Body of pancreas (tissue), 4 donors: ENCODE results near the gene DLGAP1. TPM values are rescaled to one million over a fixed set of nuclear protein-coding genes. Genes with fewer than 3 reads are reported as not detected.

ENCODE experiments used
- ATAC-seq: fragments of 150-250 bp; one replicate; pipeline ENCODE4 v1.9.1; 2016
- DNase-seq, 4 donors: peaks; one replicate each; pipeline ENCODE4 v3.0.0-alpha.2; 2019
- H3K27ac ChIP-seq, 4 donors: fragments of 200-600 bp; sonication (generic); 1 replicate in 3 of 4; 2 replicates in 1 of 4; pipeline versions ENCODE4 v1.5.1 to v1.6.1; 2016 to 2019; ENCODE audit warnings: mild to moderate bottlenecking in 1 of 4, mixed read lengths in 1 of 4, moderate library complexity in 1 of 4
- H3K27me3 ChIP-seq, 2 donors: fragments of 200-600 bp; sonication (generic); one replicate each; pipeline ENCODE4 v1.6.0; 2016; ENCODE audit warnings: mild to moderate bottlenecking in 1 of 2
- H3K36me3 ChIP-seq, 2 donors: fragments of 200-600 bp; sonication (generic); replicated peaks in 1 of 2; 2 replicates each; pipeline ENCODE4 v1.5.1; 2016; ENCODE audit warnings: low read depth in 2 of 2; ENCODE audit not compliant: insufficient read depth in 1 of 2
- H3K4me1 ChIP-seq: fragments of 200-600 bp; sonication (generic); one replicate; pipeline ENCODE4 v1.6.0; 2016
- H3K4me3 ChIP-seq, 2 donors: fragments of 200-600 bp; sonication (generic); 1 replicate in 1 of 2; 2 replicates in 1 of 2; pipeline ENCODE4 v1.5.1; 2016 to 2019
- H3K9me3 ChIP-seq, 3 donors: fragments of 200-600 bp; sonication (generic); 1 replicate in 2 of 3; 2 replicates in 1 of 3; pipeline ENCODE4 v1.5.1; 2016
- CTCF ChIP-seq, 7 experiments: fragments of 450-650 bp in 4 of 7; fragments of 200-600 bp in 3 of 7; sonication (generic) in 3 of 7; IDR thresholded peaks; one replicate each; pipeline ENCODE4 v1.5.1; 2016 to 2019; ENCODE audit warnings: antibody characterized with exemption in 7 of 7
- POLR2A ChIP-seq, 3 donors: fragments of 450-650 bp; IDR thresholded peaks; one replicate each; pipeline ENCODE4 v1.6.1; 2016; ENCODE audit warnings: antibody characterized with exemption in 3 of 3, mild to moderate bottlenecking in 2 of 3
- WGBS, 2 donors: methylation state at CpG; one replicate each; pipeline ENCODE4 v1.1.5; 2017; 5-methylcytosine and 5-hydroxymethylcytosine counted together
- intact Hi-C: fragments of 100-400 bp; cut with DNase I; formaldehyde crosslinking; loops from one replicate; pipeline ENCODE4 v1.15.1; 2023
- total RNA-seq, 2 donors: library from RNA; depleted of rRNA; stranded (reverse); fragments of >200 nt; gene quantifications; one replicate each; pipeline ENCODE4 v1.1.0, GENCODE V29; 2016

DLGAP1 gene
- total RNA-seq, 2 donors from 2014 or later, result 0.52 to 7.9 TPM

- intact Hi-C loops, result no loop called here
- H3K27ac ChIP-seq, result no peak overlapping the region
- no peaks in the 10 kb centered on the region for H3K9me3 ChIP-seq
- H3K4me1 ChIP-seq, result no peaks in the 10 kb centered on the region
- ATAC-seq (no peak), DNase-seq (no peak)
- H3K4me3 ChIP-seq, result no peak overlapping the region
- H3K36me3 ChIP-seq, result no peaks in the 10 kb centered on the region
- no peaks in the 10 kb centered on the region for H3K27me3 ChIP-seq
- 78 to 83% methylated on average over 4 of the region's 4 CpGs for WGBS, 2 donors
- TF ChIP-seq POLR2A (IDR thresholded peaks at IDR 0.05) (no peak), CTCF (IDR thresholded peaks at IDR 0.05) (no peak)
Measured at GRCh38 chr18:3931542-3932112, 523.5 kb downstream of the DLGAP1 start.

- intact Hi-C loops, result no loop called here
- Histone ChIP-seq H3K4me3 (no peak overlapping the region), H3K27me3 (no peaks in the 10 kb centered on the region), H3K9me3 (no peaks in the 10 kb centered on the region), H3K27ac (no peak overlapping the region), H3K4me1 (no peaks in the 10 kb centered on the region), H3K36me3 (no peaks in the 10 kb centered on the region)
- WGBS, 2 donors, result 90% methylated on average over 6 of the region's 6 CpGs
- ATAC-seq, result no peak
- no peak for TF ChIP-seq POLR2A (IDR thresholded peaks at IDR 0.05)
- TF ChIP-seq CTCF (IDR thresholded peaks at IDR 0.05), result no peak
- DNase-seq, result no peak
Measured at GRCh38 chr18:3931013-3931315, 524.1 kb downstream of the DLGAP1 start.

GRCh38 chr18:3930126-3931012 lies 524.7 kb downstream of the DLGAP1 start:
- 86 to 87% methylated on average over 13 of the region's 13 CpGs for WGBS, 2 donors

GRCh38 chr18:3924455-3924854 lies 530.7 kb downstream of the DLGAP1 start:
- intact Hi-C loops, result no loop called here
- Histone ChIP-seq H3K27ac (no peak overlapping the region), H3K9me3 (no peaks in the 10 kb centered on the region), H3K4me1 (no peaks in the 10 kb centered on the region), H3K4me3 (no peak overlapping the region), H3K36me3 (no peaks in the 10 kb centered on the region), H3K27me3 (no peaks in the 10 kb centered on the region)
- DNase-seq, result no peak
- ATAC-seq, result no peak
- 80 to 83% methylated on average over 1 of the region's 1 CpG for WGBS, 2 donors
- TF ChIP-seq POLR2A (IDR thresholded peaks at IDR 0.05) (no peak), CTCF (IDR thresholded peaks at IDR 0.05) (no peak)

More at GRCh38 chr18:3930126-3931012, 524.7 kb downstream of the DLGAP1 start:
- no peaks in the 10 kb centered on the region for H3K9me3 ChIP-seq
- intact Hi-C loops, result no loop called here
- no peak overlapping the region for H3K27ac ChIP-seq
- ATAC-seq (no peak), DNase-seq (no peak)
- H3K36me3 ChIP-seq, result no peaks in the 10 kb centered on the region
- no peaks in the 10 kb centered on the region for H3K4me1 ChIP-seq
- no peaks in the 10 kb centered on the region for H3K27me3 ChIP-seq
- H3K4me3 ChIP-seq, result no peak overlapping the region
- no peak for TF ChIP-seq CTCF (IDR thresholded peaks at IDR 0.05)
- no peak for TF ChIP-seq POLR2A (IDR thresholded peaks at IDR 0.05)
